Measurements from ENCODE around the gene IGSF8.

GRCh38 chr1:160123726-160124125 is 25.3 kb upstream of the IGSF8 start:
- TF ChIP-seq CTCF (IDR thresholded peaks at IDR 0.05; ENCODE audit: low read depth, low read length, poor library complexity, severe bottlenecking) (no peak), EZH2phosphoT487 (IDR thresholded peaks at IDR 0.05; ENCODE audit: borderline replicate concordance, low read length) (no peak)
